HG03064 (cell line): ENCODE measurements around the gene ACO2.
"Not testable (repeated sequence)": the region's sequence is repeated elsewhere in the genome, so short reads cannot be mapped to it uniquely, and the experiment has no call there.

ENCODE experiments used
- ATAC-seq: cut with Tn5 transposase; IDR thresholded peaks from one replicate; pipeline ENCODE4 v1.9.1; 2021; ENCODE audit warnings: low read depth; ENCODE audit not compliant: unreplicated experiment

Gene ACO2

DNA sequence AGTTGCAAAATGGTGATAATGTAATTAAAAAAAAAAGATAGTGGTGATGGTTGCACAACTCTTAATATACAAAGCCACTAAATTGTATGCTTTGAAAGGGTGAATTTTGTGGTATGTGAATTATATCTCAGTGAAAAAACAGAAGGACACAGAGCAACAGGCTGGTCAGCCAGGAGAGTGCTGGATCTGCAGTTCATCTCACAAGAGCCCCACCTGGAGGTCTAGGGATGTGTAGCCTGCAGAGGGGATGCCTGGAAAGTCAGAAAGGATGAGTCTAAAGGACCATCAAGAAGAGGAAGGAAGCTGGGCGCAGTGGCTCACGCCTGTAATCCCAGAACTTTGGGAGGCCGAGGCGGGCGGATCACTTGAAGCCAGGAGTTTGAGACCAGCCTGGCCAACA lies 66.3 kb downstream of the ACO2 start:
- no peak for ATAC-seq

DNA sequence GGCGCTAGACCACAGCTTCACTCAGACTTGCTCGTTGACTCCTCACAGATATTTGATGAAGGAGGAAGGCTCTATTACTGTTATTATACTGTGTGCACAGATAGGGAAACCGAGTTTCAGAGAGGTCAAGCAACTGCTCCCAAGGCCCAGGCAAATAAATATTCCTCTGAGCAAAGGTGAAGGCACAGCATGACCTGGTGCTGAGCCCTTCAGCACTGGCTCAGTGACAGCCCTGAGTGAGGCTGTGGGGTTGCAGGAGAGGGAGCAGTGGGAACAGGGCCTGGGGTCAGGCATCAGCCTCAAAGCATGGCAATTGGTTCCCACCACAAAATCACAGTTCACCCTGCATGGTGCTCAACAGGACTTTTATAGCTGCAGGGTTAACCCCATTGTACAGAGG lies 68.3 kb downstream of the ACO2 start:
- ATAC-seq, result no peak

DNA sequence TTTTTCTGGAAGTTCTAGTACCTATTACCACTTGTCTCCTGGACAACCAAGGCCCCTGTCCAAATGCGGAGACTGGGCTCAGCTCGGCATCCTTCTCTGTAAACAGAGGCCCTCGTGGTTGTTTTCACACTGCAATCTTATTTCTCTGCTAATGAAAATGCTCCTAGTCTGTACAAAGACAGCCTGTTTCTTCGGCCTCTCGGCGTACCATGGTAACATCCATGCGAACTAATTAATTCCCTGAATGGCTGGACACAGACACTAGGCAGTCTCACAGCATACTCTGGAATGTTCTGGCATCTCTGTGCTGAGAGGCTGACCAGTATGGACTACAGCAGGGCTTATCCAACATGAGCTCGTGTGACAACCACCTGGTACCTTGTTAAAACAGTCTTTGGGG lies 69.7 kb downstream of the ACO2 start:
- ATAC-seq, result no peak

DNA sequence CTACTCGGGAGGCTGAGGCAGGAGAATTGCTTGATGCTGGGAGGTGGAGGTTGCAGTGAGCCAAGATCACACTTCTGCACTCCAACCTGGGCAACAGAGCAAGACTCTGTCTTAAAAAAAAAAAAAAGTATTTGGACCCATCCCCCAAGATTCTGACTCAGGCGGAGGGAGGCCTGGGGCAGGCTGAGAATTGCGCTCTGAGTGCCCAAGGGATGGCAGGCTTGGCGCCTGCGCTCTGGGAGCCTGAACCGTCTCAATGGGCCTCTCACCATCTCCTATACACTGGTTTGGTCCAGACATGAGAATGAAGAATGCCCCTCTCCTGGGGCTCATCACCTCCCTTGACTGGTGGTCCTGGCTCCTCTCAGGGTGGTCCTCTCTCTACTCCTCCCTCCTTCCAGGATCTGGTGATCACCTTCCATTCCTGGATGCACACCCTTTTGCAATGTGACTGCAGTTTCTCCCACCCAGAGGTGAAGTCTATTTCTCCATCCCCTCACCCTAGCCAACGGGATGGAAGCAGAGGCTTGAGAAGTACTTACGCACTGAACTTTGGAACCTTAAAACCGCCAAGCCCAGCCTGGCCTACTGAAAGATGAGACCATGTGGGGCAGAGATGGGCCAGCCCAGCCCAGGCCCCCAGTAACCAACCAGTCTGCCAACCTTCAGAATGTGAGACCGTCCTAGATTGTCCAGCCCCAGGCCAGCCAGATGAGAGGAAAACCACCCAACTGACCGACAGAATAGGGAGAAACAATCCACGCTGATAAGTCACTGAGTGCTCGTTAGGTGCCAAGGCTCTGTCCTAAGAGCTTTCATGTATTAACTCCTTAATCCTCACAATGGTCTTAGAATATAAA lies 70.5 kb downstream of the ACO2 start:
- ATAC-seq, result no peak

DNA sequence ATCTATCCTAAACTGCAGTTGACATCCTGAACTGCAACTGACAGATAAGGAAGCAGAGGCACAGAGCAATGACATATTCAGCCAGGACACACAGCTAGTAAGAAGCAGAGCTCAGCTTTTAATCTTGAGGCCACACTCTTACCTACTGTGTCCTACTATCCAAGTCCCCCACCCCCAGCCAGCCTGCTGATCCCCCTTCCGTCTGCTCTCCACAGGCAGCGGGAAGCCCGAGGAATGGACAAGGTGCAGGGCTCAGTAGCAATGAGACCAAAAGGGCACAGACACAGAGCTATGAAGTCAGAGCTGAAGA lies 71.0 kb downstream of the ACO2 start:
- ATAC-seq, result no peak

DNA sequence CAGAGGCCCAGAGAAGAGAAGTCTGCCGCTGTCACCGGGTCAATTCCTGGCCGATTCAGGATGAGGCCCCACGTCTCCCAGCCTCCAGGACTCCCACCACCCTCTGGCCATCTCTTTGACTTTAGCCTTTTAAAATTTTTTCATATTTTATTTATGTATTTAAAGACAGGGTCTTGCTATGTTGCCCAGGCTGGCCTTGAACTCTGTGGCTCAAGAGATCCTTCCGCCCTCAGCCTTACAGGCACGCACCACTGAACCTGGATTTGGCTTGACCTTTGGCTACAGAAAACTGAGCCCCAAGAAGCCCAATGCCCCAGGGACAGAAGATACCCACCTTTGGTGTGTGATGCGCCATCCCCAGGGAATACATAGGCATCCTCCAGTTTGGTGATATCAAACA lies 71.4 kb downstream of the ACO2 start:
- ATAC-seq, result no peak

DNA sequence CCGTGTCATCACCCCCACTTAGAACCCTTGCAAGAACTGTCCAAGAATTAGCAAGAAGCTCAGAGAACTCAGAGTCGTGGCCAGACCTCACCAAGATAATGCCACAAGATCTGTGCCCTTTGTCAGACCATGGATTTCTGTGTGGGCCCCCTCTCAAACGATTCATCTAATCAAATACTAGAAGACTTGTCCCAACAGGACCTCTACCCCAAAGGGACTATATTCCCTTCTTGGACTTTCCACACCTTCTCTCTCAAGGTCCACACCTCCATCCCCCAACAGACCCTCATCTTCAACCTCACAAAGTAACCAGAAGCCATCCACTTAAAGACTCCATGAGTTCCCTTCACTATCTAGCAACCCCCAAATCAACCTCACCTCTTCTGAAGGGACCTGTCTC lies 72.6 kb downstream of the ACO2 start:
- no peak for ATAC-seq

DNA sequence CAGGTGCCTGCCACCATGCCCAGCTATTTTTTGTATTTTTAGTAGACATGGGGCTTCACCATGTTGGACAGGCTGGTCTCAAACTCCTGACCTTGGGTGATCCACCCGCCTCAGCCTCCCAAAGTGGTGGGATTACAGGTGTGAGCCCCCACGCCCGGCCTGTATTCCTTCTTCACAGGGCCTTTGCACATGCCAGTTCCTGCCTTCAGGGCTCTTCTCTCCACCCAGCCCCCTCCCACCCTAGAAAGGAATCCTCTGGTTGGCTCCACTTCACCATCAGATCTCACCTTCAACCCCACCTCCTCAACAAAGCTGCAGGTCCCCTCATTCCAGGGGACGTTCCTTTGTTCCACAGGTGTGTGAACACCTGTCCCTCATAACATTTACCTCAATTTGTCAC lies 73.3 kb downstream of the ACO2 start:
- no peak for ATAC-seq

DNA sequence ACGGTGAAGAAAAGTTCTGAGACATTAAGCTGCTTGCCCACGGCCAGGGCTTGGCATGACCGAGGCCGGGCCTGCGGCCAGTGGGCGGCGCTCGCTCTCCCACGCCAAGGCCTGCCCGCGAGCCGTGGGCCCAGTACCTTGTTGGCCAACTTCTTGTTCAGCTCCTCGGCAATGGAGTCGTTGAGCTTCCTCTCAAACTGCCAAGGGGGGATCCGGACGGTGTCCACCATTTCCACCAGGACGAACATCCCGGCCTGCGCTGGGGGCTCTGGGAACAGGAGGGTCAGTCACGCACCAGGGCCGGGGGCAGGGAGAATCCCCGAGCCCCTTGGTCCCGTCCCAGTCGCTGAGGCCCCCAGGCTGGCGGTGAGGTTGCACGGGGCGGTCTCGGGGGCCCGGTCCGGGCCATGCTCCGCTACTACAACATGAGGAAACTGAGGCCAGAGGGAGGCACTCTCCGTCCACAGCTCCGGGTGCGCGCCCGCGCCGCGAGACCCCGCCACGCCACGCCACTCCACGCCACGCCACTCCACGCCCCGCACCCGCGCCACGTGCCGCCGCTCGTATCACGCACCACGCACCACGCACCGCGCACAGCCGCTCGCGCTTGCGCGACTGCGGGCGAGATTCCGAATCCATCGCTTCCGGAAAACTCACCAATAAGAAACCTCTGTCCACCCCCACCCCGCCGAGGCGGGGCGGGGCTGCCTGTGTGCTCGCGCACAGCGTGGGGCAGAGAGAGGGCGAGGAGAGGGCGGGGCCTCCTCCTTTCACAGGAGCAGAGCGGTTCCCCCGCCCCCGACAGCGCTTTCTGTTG lies 75.1 kb downstream of the ACO2 start, which contains the start of gene POLR3H:
Gene POLR3H, minus strand, starts transcription at position 617 of the 817 bp plus-strand sequence. Its CDS starts 369 bp downstream, at position 248.
- ATAC-seq, result peak; percentile 86

DNA sequence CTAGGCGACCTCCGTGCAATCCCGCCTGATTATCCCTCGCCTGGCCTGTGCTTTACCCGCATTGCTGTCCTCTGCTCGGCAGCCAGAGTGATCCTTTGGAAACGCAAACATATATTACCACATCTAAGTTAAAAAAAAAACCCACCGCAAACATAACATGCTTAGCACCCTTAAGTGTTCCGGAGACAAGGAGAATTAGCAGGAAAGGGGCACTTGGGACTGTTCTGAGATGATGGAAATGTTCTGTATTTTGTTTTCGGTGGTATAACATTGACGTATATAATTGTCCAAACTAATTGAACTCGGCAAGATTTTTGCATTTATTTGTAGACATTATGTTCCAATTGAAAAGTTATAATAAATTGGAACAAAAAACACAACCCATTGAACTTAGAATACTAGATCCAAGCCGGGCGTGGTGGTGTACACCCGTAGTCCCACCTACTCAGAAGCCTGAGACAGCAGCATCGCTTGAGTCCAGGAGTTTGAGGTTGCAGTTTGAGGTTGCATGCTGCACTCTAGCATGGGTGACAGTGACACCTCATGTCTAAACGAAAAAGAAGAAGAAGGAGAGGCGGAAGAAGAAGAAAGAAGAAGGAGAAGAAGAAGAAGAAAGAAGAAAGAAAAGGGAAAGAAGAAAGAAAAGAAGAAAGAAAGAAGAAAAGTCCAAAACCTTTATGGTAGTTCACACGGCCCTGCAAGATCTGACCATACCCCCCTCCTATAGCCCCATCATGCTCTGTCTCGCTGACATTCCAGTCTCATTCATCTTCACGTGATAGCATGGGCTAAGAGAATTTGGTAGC lies 76.0 kb downstream of the ACO2 start:
- ATAC-seq, result no peak

DNA sequence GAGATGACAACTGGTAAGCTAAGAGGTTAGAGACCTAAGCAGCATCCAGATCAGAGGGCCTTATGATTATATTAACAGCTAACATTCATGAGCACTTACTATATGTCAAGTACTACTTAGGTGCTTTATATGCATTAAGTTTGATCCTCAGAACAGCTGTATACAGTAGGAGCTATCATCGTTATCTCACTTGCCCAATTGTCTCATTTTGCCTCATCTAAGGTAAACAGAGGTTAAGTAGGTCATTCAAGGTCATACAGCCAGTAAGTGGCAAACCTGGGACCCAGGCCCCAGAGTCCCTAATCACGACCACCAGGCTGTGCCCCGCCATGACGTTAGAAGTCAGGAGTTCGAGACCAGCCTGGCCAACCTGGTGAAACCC lies 79.9 kb downstream of the ACO2 start:
- ATAC-seq, result no peak

DNA sequence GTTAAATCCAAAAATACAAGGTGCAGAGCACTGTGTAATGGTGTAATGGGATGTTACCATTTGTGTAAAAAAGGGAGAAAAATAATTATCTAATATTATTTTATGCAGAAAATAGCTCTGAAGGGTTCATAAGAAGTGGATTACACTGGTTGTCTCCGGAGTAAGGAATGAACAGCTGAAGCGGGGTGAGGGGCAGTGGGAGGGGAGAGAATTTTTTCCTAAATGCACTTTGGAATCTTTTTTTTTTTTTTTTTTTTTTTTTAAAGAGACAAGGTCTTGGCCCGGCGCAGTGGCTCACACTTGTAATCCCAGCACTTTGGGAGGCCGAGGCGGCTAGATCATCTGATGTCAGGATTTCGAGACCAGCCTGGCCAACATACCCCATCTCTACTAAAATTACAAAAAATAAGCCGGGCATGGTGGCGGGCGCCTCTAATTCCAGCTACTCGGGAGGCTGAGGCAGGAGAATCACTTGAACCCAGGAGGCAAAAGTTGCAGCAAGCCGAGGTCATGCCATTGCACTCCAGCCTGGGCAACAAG lies 82.1 kb downstream of the ACO2 start:
- ATAC-seq, result no peak

DNA sequence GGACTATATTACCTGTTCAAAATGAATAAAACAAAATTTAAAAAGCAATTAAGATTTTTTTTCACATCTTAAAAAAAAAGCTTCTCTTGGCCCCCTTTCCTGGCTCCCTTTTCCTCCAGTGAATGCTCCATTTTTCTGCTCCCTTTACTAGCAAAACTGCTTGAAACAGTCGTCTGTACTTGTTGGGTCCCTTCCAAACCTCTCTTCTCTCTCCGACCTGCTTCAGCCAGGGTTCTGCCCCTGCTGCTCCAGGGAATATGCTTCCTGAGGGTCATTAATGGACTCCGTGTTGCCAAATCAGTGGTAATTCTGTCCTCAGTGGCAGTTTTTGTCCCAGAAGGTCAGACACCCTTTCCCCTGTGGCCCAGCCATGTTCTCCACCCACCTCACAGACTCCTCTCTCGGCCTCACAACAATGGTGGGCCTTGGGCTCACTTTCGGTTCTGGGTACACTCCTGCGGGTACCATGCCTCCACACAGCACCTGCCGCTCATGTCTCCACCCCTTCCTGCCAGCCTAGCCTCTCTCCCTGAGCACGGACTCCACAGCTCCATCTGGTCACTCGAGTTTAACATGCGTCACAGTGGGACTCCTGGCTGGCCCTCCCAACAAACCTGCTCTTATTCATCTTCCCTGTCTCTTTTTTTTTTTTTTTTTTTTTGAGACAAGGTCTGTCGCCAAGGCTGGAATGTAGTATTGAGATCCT lies 83.1 kb downstream of the ACO2 start:
- no peak for ATAC-seq

DNA sequence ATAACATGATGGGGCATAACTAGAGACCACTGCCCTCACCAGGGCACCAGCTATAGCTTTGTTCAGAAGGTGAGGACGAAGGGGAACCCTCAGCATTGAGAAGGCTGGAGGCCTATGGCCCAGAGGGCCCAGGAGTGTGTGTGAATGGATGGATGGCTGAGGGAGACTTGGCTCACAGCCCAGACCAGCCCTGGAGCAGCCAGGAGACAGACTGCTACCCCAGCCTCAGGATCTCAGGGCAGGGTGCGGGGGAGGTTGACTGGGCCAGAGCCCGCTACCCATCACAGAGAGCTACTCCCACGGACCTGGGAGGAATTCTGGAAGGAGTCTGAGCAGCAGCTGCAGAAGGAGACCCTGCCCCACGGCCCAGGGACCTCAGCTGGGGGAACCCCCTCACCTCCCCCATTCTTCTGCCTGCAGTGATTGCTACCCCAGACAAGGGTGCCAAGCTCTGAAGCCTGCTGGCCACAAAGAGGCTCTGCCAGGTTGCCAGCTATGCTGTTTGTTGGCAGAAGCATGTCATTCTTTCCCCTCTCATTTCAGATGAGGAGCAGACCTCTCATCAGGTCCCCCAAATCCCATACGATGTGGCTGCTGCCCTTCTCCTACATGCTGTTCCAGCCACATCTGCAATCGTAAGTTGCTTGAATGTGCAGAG lies 86.5 kb downstream of the ACO2 start:
- no peak for ATAC-seq

DNA sequence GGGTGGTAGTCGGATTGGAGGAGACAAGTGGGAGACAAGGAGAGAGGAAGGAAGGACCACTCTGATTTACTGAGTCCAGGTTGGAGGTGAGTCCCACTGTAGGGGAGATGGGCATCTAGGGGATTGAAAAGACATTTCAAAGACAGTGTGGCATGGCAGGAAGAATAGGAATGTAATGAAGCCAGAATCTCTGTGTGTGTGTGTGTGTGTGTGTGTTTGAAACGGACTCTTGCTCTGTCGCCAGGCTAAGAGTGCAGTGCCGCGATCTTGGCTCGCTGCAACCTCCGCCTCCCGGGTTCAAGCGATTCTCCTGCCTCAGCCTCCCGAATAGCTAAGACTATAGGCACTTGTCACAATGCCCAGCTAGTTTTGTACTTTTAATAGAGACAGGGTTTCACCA lies 87.6 kb downstream of the ACO2 start:
- ATAC-seq, result no peak

DNA sequence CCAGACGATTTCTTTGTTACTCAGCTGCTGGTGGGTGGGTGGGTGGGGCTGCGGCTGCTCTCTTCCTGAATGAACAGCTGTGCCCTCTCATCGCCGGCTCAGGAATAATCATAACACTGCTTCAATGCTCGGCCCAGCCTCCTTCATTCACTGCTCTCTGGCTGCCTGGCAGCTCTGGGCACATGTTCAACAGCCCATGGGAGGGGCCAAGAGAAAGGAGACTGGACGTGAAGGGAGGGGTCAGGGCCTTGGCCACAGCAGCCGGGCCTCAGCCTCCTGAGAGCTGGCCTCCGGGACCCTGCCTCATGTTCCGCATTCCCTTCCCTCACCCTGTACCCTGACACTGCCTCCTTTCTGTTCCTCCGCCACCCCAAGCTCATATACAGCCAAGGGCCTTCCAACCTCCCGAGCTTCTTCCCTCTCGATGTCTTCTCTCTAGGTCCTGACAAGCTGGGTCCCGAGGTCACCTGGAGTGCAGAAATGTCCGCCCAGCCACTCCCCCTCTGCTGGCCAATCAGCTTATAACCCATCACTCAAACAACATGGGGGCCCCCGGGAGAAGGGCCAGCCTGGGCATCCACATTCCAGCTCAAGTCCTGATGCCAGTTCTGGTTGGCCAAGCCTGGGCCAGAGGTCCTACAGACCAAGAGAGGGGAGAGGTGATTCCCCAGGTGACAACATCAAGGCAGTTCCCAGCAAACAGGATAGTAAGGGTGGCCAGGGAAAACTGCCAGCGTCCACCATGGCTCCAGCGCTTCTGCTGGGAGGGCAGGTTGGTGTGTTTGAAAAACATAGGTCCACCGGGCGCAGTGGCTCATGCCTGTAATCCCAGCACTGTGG lies 88.7 kb downstream of the ACO2 start:
- ATAC-seq, result no peak

DNA sequence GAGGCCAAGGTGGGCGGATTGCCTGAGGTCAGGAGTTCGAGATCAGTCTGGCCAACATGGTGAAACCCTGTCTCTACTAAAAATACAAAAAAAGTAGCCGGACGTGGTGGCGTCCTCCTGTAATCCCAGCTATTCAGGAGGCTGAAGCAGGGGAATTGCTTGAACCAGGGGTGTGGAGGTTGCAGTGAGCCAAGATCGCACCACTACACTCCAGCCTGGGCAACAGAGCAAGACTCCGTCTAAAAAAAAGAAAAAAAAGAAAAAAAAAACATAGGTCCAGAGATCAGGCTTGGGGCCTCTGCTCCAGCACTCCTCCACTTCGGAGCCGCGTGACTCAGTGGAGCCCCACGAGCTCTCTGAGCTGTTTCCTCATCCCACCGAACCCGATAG lies 89.3 kb downstream of the ACO2 start:
- not testable (repeated sequence) for ATAC-seq

DNA sequence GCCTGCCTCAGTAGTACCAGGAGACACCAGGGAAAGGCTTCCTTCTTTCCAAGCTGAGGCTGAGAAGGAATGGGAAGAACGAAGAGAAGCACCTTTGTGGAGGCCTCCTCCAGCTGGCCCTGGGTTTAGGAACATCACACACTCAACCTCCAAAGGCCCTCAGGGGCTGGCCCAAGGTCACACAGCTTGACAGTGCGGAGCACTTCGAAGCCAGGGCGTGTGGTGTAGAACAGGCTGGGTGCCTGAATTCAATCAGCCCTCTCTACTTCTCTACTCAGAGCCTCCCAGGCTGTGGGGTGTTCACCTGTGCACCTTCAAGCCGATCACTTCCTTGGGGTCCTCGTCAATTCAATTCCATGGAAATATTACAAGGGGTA lies 91.2 kb downstream of the ACO2 start:
- ATAC-seq, result no peak

DNA sequence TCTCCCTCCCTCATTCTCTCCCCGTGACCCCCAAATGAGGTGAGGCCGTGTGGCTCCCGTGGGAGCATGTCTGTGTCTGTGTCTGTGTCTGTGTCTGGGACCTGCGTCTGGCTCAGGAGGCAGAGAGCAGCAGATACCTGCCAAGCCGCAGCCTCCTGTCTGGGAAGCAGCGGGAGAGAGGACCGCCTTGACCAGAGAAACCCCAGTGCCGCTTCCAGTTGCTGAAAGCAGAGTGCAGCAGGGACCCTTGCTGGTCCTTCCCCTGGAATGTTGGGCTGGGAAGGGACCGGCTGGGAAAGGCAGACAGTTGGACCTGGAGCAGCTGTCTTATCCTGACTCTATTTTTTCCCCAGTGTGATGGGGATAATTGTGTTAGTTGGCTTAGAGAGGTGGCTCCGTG lies 92.4 kb downstream of the ACO2 start:
- no peak for ATAC-seq
